ENCODE results near the gene RBMS1. TPM values are rescaled to one million over a fixed set of nuclear protein-coding genes. Genes with fewer than 3 reads are reported as not detected.

RBMS1 gene
- total RNA-seq, 1 experiment from 2014 or later: 77.5 TPM

DNA sequence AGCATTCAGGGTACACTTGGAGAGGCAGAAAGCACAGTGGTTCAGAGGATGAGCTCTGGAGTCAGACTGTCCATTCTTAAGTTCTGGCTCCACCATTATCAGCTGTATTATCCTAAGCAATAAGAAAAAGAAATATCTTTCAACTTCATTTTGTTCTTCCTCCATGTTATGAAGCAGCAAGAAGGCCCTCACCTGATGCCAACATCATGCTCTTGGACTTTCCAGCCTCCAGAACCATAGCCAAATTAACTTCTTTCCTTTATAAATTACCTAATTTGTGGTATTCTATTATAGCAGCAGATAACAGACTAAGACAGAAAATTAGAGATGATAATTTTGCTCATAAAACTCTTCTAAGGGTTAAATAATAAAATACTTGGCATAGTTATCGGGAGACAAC lies 137.1 kb downstream of the RBMS1 start:
- Mint-ChIP-seq H3K9me3 (no peaks in the 10 kb centered on the region), H3K36me3 (ENCODE audit: insufficient read depth in 1 of 3, low read depth in 3 of 3) (peaks cover 0 to 15% (median 2%) of the 10 kb centered on the region in 3 experiments; a peak in 4 of 7 replicates), H3K27ac (no peak overlapping the region), H3K4me1 (peaks cover 32% of the 10 kb centered on the region in 2 experiments), H3K4me3 (no peak overlapping the region), H3K27me3 (ENCODE audit: low read depth) (no peaks in the 10 kb centered on the region)
- no peak overlapping the region for H2BK12ac ChIP-seq (ENCODE audit: insufficient read length, low read depth, low read length)
- no peak overlapping the region for H3K14ac ChIP-seq (ENCODE audit: insufficient read depth, low read length)
- H3K23me2 ChIP-seq (ENCODE audit: insufficient read length, low read depth, low read length, poor library complexity, severe bottlenecking): no peaks in the 10 kb centered on the region
- no peak overlapping the region for H4K5ac ChIP-seq (ENCODE audit: insufficient read length, low read depth, low read length)
- H2AFZ ChIP-seq (ENCODE audit: low read length): no peak overlapping the region
- H3K18ac ChIP-seq (ENCODE audit: insufficient read length, low read depth, low read length): no peak overlapping the region
- H3K79me2 ChIP-seq (ENCODE audit: insufficient read depth, low read length): peaks cover 2% of the 10 kb centered on the region; the same call in 1 of the 2 replicates
- no peak for DNase-seq
- H2AK5ac ChIP-seq (ENCODE audit: insufficient read length, low read length): no peak overlapping the region
- peaks cover 3% of the 10 kb centered on the region for H3K79me1 ChIP-seq (ENCODE audit: insufficient read depth, low read depth, low read length, poor library complexity, severe bottlenecking)
- H3K9ac ChIP-seq (ENCODE audit: extremely low read depth, insufficient read length, low read length): no peak overlapping the region
- no peak overlapping the region for H3K4ac ChIP-seq (ENCODE audit: low read depth, low read length)
- no peak overlapping the region for H4K91ac ChIP-seq (ENCODE audit: insufficient read length, low read depth, low read length)
- no peak overlapping the region for H2BK120ac ChIP-seq (ENCODE audit: low read depth, low read length, poor library complexity, severe bottlenecking)
- H4K20me1 ChIP-seq (ENCODE audit: control insufficient read depth, insufficient read depth, insufficient read length): no peaks in the 10 kb centered on the region
- no peak overlapping the region for H3K4me2 ChIP-seq (ENCODE audit: insufficient read depth, insufficient read length, low read length)
- H2BK20ac ChIP-seq (ENCODE audit: low read depth, low read length, poor library complexity, severe bottlenecking): no peak overlapping the region
- TF ChIP-seq CTCF (conservative IDR thresholded peaks at IDR 0.05): no peak
- H3K4me1 ChIP-seq (ENCODE audit: insufficient read depth, low read length): peaks cover 3% of the 10 kb centered on the region; the same call in 1 of the 2 replicates
- H2BK5ac ChIP-seq (ENCODE audit: insufficient read length, low read length): no peak overlapping the region
- H3K56ac ChIP-seq (ENCODE audit: insufficient read length, low read depth, low read length): no peak overlapping the region
- H4K8ac ChIP-seq (replicated peaks; ENCODE audit: insufficient read length, low read depth, low read length): no peak overlapping the region
- H3K27me3 ChIP-seq (ENCODE audit: insufficient read depth, low read length): no peaks in the 10 kb centered on the region
- H3T11ph ChIP-seq (ENCODE audit: low read length): no peak overlapping the region
- no CpG with 5 or more reads among the region's 1 CpG for WGBS (ENCODE audit: extremely low coverage, insufficient read length, low lambda C conversion rate)
- H3K27ac ChIP-seq (ENCODE audit: insufficient read length, low read depth, low read length): no peak overlapping the region
- no peak overlapping the region for H2BK15ac ChIP-seq (ENCODE audit: low read depth, low read length)
- no peak overlapping the region for H3K23ac ChIP-seq (ENCODE audit: insufficient read length, low read depth, low read length)
- H3K9me3 ChIP-seq (ENCODE audit: control insufficient read depth, low read depth, low read length): no peaks in the 10 kb centered on the region

All from H9 (cell line).